ENCODE results near the gene PVR. TPM values are rescaled to one million over a fixed set of nuclear protein-coding genes. Genes with fewer than 3 reads are reported as not detected.
"Not testable (repeated sequence)": the region's sequence is repeated elsewhere in the genome, so short reads cannot be mapped to it uniquely, and the experiment has no call there.

Gene PVR
- total RNA-seq, 1 donor from 2014 or later, result 14.8 TPM

DNA sequence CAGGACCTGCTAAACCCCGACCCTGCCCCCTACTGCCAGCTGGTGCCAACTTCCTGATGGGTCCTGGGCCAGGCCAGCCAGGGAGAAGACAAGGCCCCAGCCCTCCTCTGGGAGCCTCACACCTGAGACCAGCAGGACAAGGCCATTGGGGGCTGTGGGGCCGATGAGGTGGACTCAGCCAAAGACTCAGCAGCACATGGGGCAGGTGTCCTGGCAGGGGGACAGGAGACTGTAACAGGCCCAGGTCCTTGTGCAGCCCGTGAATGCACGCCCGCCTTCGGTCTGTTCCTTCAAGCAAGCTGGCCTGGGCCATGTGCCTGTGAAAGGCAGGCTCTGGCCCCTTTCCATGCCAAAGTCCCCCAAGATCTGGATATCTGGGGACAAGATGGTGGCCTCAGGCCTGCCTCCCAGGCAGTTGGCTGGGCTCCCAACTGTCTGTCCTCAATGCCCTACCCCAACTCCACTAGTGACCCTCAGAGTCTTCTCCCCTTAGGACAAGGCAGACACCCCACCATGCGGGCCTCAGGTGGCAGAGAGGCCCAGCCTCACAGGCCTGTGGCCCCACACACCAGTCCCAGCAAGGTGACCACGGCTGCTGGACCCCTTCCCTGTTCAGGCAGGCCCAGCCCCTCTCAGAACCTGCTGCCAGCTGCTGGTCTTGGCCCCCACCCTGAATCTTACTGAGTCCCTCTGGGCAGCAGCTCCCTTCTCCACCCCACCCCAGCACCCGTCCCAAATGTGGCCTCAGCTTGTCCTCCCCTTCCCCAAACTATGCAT is 39.9 kb downstream of the PVR start:
- peaks cover 6% of the 10 kb centered on the region for H3K4me1 Mint-ChIP-seq (ENCODE audit: unreplicated experiment)
- no peak for TF ChIP-seq CTCF (IDR thresholded peaks at IDR 0.05; ENCODE audit: unreplicated experiment)
- DNase-seq (ENCODE audit: low spot score), result no peak
- no peaks in the 10 kb centered on the region for H3K36me3 Mint-ChIP-seq (ENCODE audit: low read depth, unreplicated experiment)
- no peak overlapping the region for H3K27ac Mint-ChIP-seq (ENCODE audit: unreplicated experiment)
- no peaks in the 10 kb centered on the region for H3K9me3 Mint-ChIP-seq (ENCODE audit: unreplicated experiment)
- no peak overlapping the region for H3K4me3 Mint-ChIP-seq (ENCODE audit: unreplicated experiment)
- H3K27me3 Mint-ChIP-seq (ENCODE audit: unreplicated experiment), result no peaks in the 10 kb centered on the region

DNA sequence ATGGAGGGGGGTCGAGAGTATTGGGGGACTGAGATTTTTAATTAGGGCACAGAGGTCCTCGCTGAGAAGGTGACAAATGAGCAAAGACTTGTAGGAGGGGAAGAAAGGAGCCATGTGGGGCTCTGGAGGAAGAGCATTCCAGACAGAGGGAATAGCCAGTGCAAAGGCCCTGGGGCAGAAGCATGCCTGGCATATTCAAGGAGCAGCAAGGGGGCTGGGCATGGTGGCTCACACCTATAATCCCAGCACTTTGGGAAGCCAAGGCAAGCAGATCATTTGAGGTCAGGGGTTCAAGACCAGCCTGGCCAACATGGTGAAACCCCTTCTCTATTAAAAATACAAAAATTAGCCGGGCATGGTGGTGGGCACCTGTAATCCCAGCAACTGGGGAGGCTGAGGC is 40.7 kb downstream of the PVR start:
- H3K27me3 Mint-ChIP-seq (ENCODE audit: unreplicated experiment); H3K27ac Mint-ChIP-seq (ENCODE audit: unreplicated experiment); DNase-seq (ENCODE audit: low spot score); H3K9me3 Mint-ChIP-seq (ENCODE audit: unreplicated experiment); H3K36me3 Mint-ChIP-seq (ENCODE audit: low read depth, unreplicated experiment); H3K4me1 Mint-ChIP-seq (ENCODE audit: unreplicated experiment): not testable (repeated sequence)
- peak overlapping the region; percentile 39 for H3K4me3 Mint-ChIP-seq (ENCODE audit: unreplicated experiment)

GRCh38 chr19:44684892-44685863 is 41.5 kb downstream of the PVR start:
- no peak for TF ChIP-seq CTCF (IDR thresholded peaks at IDR 0.05; ENCODE audit: unreplicated experiment)
- no peaks in the 10 kb centered on the region for H3K36me3 Mint-ChIP-seq (ENCODE audit: low read depth, unreplicated experiment)
- peak overlapping the region; percentile 14 for H3K4me3 Mint-ChIP-seq (ENCODE audit: unreplicated experiment)
- peak overlapping the region; percentile 2 for H3K27ac Mint-ChIP-seq (ENCODE audit: unreplicated experiment)
- H3K27me3 Mint-ChIP-seq (ENCODE audit: unreplicated experiment), result peaks cover 2% of the 10 kb centered on the region
- no peaks in the 10 kb centered on the region for H3K9me3 Mint-ChIP-seq (ENCODE audit: unreplicated experiment)
- H3K4me1 Mint-ChIP-seq (ENCODE audit: unreplicated experiment), result peaks cover 6% of the 10 kb centered on the region
- no peak for DNase-seq (ENCODE audit: low spot score)

GRCh38 chr19:44685877-44686276 is 42.2 kb downstream of the PVR start:
- Mint-ChIP-seq H3K27ac (ENCODE audit: unreplicated experiment) (no peak overlapping the region), H3K9me3 (ENCODE audit: unreplicated experiment) (no peaks in the 10 kb centered on the region), H3K4me3 (ENCODE audit: unreplicated experiment) (no peak overlapping the region), H3K4me1 (ENCODE audit: unreplicated experiment) (peaks cover 6% of the 10 kb centered on the region), H3K27me3 (ENCODE audit: unreplicated experiment) (peaks cover 2% of the 10 kb centered on the region), H3K36me3 (ENCODE audit: low read depth, unreplicated experiment) (no peaks in the 10 kb centered on the region)
- DNase-seq (ENCODE audit: low spot score), result no peak
- no peak for TF ChIP-seq CTCF (IDR thresholded peaks at IDR 0.05; ENCODE audit: unreplicated experiment)

GRCh38 chr19:44686896-44687295 is 43.2 kb downstream of the PVR start:
- H3K27ac Mint-ChIP-seq (ENCODE audit: unreplicated experiment), result no peak overlapping the region
- H3K9me3 Mint-ChIP-seq (ENCODE audit: unreplicated experiment), result no peaks in the 10 kb centered on the region
- no peak for DNase-seq (ENCODE audit: low spot score)
- TF ChIP-seq CTCF (IDR thresholded peaks at IDR 0.05; ENCODE audit: unreplicated experiment), result no peak
- H3K36me3 Mint-ChIP-seq (ENCODE audit: low read depth, unreplicated experiment), result no peaks in the 10 kb centered on the region
- H3K27me3 Mint-ChIP-seq (ENCODE audit: unreplicated experiment), result peaks cover 2% of the 10 kb centered on the region
- H3K4me1 Mint-ChIP-seq (ENCODE audit: unreplicated experiment), result peaks cover 6% of the 10 kb centered on the region
- no peak overlapping the region for H3K4me3 Mint-ChIP-seq (ENCODE audit: unreplicated experiment)
